GM19025 (cell line): ENCODE results near the gene PRAMEF12.
"Not testable (repeated sequence)": the region's sequence is repeated elsewhere in the genome, so short reads cannot be mapped to it uniquely, and the experiment has no call there.

Source experiments
- ATAC-seq: cut with Tn5 transposase; IDR thresholded peaks from one replicate; pipeline ENCODE4 v1.9.1; 2021; ENCODE audit warnings: mild to moderate bottlenecking, low read depth, moderate library complexity; ENCODE audit not compliant: unreplicated experiment

Gene PRAMEF12

DNA sequence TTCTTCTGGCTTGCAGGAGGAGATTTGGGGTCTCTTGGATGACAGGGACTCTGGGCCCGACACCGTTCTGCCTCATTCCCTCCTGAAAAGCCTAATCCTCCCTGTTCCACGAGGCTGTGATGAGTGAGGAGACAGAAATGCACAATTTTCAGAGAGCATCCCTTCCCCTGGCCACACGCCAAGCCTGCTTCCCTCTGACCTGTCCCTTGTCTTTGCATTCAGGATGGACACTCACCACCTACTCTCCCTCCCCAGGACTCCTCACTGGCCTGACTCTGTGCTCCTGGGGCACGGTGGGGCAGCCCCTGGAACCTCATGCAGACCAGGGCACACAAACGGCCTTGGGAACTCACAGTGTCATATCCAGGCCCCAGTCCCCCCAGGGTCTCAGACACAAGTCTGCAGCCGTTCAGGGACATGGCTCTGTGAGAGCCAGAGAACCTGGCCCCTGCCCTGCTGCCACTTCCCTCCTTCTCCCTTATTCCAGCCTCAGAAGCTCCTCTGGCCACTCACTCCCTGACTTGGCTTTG, 3.5 kb upstream of the PRAMEF12 start:
- ATAC-seq, result no peak

DNA sequence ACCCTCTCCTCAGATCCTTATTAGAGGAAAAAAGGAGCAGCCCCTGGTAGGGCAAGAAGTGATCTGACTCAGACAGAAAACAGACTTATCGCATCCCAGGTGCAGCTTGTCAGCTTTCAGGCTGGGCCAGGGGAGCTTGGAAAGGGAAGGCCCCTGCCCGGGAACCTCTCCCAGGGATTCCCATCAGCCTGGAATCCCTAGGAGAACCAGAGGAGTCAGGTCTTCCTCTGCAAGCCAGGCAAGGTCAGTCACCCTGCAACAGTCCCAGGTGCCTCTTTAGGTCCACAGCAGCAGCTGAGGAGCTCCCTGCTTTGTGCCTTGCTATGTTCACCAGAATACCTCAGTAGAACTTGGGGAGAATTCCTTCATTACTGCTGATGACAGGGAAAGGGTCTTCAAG, 2.9 kb upstream of the PRAMEF12 start:
- no peak for ATAC-seq

DNA sequence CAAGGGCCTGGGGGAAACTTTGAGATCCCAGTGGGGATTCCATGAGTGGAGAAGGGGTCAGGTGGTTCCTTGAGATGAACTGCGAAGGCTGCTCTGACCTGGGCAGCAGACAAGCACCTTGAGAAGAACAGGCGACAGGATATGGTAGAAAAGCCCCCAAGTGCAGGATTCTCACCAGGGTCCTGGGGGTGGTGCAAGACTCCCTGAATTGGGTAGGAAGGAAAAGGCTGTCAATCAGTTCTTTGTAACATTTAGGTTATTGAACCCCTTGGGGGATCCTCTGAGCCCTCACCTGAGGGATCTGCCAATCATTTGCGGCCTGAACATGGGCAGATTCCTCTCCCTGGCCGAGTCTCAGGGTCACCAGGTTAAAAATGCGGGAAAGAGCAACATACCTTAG, 2.4 kb upstream of the PRAMEF12 start:
- no peak for ATAC-seq

DNA sequence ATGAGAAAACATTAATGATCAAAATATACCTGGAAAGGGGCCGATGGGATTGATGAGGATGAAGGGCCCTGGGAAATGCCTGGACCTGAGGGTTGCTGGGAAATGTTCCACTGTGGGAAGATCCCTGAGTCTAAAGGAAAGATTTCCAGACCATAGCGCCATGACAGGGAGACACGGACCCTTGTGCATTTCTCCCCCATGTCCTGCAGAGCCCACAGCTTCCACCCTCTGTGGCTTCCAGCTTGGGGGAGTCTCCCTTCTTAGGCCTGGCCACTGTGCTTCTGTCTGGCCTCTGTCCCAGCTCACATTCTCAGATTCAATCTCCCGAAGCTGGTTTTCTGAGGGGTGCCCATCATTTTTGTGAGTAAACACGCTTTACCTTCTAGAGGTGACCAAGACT, 1.0 kb upstream of the PRAMEF12 start:
- ATAC-seq, result no peak

DNA sequence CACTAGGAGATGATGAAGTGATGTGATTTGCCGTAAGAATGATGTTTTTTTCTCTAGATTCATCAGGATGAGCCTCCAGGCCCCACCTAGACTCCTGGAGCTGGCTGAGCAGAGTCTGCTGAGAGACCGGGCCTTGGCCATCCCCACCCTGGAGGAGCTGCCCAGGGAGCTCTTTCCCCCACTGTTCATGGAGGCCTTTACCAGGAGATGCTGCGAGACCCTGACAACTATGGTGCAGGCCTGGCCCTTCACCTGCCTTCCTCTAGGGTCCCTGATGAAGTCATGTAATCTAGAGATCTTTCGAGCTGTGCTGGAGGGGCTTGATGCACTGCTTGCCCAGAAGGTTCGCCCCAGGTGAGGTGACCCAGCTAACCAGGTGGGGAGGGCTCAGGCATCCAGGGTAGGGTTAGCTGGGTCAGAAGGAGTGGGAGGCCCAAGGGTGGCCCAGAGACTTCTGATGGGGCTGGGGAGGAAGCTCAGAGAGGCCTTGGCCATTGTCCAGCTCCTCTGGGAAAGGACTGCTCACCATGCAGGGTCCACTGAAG, 1.3 kb downstream of the PRAMEF12 start:
- no peak for ATAC-seq

DNA sequence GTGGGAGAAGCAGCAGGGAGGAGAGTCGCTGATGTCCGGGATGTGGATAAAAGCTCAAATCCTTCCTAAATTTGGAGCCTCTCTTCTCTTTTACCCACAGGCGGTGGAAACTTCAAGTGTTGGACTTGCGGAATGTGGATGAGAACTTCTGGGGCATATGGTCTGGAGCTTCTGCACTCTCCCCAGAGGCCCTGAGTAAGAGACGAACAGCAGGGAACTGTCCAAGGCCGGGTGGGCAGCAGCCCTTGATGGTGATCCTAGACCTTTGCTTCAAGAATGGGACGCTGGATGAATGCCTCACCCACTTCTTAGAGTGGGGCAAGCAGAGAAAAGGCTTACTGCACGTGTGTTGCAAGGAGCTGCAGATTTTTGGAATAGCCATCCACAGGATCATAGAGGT, 1.9 kb downstream of the PRAMEF12 start:
- ATAC-seq, result no peak

DNA sequence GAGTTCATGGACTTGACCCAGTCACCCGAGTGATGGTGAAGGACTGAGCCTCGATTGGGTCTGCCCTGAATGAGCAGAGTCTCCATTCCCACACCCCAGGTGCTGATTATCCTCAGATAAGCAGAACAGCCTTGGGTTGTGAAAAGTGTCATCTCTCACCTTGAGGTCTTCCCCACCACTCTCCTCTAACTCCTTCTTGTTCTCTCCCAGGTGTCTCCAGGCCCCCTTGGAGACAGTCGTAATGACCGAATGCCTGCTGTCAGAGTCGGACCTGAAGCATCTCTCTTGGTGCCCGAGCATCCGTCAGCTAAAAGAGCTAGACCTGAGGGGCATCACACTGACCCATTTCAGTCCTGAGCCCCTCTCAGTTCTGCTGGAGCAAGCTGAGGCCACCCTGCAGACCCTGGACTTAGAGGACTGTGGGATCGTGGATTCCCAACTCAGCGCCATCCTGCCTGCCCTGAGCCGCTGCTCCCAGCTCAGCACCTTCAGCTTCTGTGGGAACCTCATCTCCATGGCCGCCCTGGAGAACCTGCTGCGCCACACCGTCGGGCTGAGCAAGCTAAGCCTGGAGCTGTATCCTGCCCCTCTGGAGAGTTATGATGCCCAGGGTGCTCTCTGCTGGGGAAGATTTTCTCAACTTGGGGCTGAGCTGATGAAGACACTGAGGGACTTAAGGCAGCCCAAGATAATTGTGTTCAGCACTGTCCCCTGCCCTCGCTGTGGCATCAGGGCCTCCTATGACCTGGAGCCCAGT, 3.4 kb downstream of the PRAMEF12 start:
- no peak for ATAC-seq

DNA sequence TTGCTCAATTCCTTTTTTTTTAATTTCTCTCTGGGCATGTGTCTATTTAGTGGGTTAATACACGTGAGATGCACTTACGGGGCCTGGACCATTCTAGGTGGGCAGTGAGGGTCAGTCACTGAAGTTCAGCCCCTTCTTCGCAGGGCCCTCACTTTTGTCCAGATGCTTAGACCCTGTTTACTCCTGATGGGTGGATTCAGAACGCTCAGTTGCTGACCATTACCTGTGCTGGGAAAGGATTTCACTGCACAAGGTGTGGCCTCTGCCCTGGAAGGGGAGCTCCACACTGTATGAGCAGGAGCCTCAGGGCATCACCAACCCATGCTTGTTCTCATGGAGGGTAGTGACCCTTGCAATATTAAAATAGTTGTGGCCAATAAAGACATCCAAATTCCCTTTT, 4.5 kb downstream of the PRAMEF12 start:
- no peak for ATAC-seq

DNA sequence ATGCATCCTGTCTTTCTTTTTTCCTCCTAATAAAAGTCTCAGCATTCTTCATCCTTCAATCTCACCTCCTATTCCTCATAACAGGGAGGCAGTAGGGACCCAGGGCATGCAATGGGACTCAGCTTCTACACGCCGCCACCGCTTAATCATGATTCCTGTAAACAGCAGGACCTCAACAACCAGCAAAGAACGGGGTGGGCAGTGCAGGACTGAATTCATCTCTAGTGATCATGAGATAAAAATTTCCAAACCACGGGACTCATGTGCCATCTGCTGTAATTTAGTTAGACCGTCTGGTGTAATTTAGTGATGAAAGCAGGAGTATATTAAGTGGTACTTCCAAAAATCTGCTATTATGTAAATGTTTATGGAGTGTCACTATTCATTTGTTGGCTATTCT, 5.4 kb downstream of the PRAMEF12 start:
- ATAC-seq, result no peak

DNA sequence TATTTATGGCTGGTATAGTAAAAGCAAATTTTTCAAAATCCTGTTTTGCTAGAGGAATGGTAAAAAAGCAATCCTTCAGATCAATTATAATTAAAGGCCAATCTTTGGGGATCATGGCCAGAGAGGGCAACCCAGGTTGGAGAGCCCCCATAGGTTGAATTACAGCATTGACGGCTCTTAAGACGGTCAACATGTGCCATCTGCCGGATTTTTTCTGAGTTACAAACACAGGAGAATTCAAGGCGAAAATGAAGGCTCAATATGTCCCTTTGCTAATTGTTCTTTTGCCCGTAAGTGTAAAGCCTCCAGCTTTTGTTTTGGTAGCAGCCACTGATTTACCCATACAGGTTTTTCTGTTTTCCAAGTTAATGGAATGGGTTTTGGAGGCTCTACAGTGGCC, 8.0 kb downstream of the PRAMEF12 start:
- not testable (repeated sequence) for ATAC-seq

DNA sequence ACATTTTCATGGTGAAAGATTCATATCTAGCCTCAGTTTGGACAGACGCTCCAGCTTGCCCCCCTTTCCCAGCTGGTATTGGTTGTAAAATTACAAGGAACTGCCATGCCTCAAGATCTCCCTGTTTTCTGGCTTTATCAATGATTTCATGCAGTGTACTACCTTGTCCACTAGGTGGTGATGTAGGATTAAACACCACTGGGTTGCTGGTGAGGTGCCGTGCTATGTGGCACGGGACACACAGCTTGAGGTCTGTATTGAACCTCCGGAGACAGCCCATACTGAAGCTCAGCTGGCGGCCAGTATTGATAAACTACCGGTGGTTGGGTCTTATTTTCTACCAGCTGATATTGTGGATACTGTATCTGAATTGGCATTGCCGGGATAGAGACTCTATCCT, 10.2 kb downstream of the PRAMEF12 start:
- not testable (repeated sequence) for ATAC-seq

DNA sequence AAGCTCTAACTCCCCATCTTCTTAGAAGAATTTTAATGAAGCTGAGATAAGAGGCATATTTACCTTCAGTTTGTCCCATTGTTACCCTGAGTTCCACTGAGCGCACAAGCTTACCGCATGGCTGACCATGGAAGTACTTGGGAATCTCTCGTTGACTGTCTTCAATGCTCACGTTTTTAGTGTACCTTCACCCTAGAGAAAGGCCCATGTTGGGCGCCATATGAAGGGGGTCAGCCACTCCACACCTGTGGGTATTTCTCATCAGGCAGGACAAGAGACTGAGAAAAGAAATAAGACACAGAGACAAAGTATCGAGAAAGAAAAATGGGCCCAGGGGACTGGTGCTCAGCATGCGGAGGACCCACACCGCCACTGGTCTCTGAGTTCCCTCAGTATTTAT, 11.2 kb downstream of the PRAMEF12 start:
- not testable (repeated sequence) for ATAC-seq

DNA sequence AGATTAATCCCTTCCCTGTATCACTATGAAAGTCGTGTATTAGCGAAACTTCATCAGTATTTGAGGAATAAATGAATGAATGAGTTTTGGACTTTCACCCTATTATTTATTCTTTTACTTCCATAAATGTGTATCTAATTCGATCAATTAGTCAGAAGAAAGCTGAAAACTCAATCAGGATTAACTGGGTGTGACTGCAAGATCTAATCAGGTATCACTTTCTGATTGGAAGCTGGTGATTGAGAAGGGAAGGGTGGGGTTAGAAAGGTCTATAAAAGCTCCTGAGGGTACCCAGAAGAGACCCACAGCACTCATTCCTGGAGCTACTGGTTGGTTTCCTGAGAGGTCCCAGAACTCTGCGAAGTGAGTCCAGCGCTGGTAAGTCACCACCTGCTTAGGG, 17.6 kb downstream of the PRAMEF12 start, which contains the start of gene PRAMEF1:
Gene PRAMEF1, plus strand, starts transcription at position 301 of the 400 bp plus-strand sequence. CDS start 1,831 bp downstream, outside the sequence.
- not testable (repeated sequence) for ATAC-seq

DNA sequence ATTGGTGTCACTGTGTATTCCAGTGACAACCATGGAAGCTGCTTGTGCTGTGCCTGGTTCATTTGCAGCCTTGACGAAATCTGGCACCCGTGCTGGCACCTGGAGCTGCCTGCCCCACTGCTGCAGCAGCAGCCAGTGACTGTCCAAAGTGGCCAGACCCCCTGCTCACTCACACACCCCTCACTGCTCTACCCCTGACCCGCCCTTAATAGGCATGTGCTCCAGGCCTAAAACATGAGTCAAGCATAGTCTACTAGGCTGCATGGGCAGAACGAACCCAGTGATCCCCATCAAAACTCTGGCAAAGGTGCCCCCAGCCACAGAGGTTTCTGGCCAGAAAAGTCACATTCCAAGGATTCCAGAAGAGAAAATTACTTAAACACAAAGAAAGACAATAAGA, 25.4 kb downstream of the PRAMEF12 start:
- no peak for ATAC-seq

DNA sequence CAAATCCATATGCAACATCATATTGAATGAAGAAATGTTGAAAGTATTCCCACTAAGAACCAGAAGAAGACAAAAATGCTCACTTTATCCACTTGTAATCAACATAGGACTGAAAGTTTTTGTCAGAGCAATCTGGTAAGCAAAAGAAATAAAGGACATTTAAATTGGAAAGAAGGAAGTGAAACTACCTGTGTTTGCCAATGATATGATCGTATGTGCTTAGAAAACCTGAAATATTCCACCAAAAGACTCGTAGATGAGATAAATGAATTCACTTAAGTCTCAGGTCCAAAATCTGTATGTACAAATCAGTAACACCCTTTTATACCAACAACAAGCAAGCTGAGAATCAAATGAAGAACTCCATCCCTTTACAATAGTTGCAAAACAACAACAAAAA, 26.2 kb downstream of the PRAMEF12 start:
- no peak for ATAC-seq

DNA sequence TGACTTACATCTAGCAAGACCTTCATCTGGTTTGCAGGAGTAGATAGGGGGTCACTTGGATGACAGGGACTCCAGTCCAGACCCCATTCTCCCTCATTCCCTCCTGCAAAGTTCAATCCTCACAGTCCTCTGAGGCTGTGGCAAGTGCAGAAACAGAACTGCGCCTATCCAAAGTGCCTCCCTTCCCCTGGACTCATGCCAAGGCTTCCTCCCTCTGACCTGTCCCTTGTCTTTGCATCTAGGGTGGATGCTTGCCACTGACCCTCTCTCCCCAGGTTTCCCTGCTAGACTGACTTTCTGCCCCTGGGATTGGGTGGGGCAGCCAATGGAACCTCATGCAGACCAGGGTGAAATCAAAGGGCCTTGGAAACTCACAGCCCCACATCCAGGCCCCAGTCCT, 36.4 kb downstream of the PRAMEF12 start:
- no peak for ATAC-seq

DNA sequence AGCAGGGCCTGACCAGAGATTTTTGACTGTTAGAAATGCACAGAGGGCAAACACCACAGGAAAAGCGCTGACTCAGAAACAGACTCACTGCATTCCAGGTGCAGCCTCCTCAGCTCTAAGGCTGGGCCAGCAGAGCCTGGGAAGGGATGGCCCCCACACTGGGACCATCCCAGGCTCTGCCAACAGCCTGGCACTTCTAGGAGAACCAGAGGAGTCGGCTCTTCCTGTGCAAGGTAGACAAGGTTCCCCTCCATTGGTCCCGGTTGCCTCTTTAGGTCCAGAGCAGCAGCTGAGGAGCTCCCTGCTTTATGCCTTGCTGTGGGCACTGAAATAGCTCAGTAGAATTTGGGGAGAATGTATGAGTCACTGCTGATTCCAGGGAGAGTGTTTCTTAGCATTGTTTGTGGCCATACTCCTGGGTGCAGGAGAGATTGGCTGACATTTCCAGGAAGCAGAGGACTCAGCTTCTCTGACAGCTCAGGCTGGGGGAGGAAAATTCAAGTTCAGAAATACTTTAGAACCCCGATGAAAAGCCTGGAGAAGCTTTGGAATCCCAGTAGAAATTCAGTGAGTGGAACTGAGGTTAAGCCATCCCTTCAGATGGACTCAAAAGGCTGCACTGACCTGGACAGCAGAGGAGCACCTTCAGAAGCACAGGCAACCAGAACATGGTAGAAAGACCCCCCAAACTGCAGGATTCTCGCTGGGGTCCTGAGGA, 37.3 kb downstream of the PRAMEF12 start:
- ATAC-seq, result no peak

DNA sequence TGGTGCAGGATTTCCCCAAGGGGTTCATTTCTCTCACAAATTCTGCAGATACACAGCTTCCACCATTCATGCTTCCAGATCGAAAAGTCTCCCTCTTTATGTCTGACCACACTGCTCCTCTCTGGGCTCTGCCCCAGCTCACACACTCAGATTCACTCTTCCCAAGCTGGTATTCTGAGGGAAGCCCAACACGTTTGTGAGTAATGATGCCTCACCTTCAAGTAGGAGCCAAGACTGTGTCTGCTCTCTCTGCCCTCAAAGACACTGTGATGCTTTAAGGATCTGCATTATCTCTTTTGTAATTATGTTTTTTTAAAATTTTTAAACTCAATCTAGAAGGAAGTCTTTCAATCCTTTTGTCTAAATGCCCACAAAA, 37.9 kb downstream of the PRAMEF12 start:
- ATAC-seq, result no peak

DNA sequence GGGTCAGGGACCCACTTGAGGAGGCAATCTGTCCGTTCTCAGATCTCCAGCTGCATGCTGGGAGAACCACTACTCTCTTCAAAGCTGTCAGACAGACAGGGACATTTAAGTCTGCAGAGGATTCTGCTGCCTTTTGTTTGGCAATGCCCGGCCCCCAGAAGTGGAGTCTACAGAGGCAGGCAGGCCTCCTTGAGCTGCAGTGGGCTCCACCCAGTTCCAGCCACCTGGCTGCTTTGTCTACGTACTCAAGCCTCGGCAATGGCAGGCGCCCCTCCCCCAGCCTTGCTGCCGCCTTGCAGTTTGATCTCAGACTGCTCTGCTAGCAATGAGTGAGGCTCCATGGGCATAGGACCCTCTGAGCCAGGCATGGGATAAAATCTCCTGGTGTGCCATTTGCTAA, 45.5 kb downstream of the PRAMEF12 start:
- ATAC-seq, result not testable (repeated sequence)
